GM10266 (cell line): ENCODE measurements around the gene POU3F1.

Experiments
- DNase-seq: peaks from one replicate; pipeline ENCODE4 v3.0.0; 2012; ENCODE audit errors: extremely low spot score
- TF ChIP-seq, protein P1 (sequence below): IDR thresholded peaks from 2 replicates; pipeline ENCODE4 v1.5.1; 2012; ENCODE audit warnings: mild to moderate bottlenecking, low read depth; ENCODE audit not compliant: control insufficient read depth, insufficient read depth; ENCODE audit errors: missing control alignments

POU3F1 gene

DNA sequence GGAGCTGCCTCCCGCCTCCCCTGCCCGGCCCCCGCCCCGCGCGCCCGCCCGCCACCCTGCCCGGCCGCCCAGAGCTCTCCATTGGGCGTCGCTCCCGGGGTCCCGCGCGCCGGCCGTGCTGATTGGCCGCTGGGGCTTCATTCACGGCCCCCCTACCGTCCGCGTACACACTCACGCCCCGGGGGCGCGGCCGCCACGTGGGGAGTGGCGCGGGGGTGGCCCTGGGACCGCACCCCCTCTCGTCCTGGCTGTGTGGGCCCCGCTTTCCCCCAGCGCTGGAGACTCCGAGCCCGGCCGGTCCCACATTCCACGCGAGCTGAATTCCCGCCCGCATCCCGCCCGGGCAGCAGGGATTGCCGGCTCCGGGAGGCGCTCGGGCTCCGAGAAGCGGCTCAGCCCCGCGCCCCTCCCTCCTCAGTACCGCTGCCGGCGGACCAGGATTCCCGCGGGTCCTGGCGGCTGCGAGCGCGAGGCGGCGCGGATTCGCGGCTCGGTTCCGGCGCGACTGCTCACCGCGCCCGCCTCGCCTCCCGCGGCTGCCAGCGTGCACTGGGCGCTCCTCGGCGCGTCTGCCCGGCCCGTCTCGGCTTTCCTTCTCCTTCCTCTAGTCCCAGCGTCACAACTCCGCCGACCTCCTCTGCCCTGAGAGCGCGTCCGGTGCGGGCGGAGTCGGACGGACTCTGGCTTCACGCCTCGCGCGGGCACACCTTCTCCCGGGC is 450 bp upstream of the POU3F1 start:
- peak; percentile 96 for DNase-seq
- TF ChIP-seq, protein P1, sequence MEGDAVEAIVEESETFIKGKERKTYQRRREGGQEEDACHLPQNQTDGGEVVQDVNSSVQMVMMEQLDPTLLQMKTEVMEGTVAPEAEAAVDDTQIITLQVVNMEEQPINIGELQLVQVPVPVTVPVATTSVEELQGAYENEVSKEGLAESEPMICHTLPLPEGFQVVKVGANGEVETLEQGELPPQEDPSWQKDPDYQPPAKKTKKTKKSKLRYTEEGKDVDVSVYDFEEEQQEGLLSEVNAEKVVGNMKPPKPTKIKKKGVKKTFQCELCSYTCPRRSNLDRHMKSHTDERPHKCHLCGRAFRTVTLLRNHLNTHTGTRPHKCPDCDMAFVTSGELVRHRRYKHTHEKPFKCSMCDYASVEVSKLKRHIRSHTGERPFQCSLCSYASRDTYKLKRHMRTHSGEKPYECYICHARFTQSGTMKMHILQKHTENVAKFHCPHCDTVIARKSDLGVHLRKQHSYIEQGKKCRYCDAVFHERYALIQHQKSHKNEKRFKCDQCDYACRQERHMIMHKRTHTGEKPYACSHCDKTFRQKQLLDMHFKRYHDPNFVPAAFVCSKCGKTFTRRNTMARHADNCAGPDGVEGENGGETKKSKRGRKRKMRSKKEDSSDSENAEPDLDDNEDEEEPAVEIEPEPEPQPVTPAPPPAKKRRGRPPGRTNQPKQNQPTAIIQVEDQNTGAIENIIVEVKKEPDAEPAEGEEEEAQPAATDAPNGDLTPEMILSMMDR, result no peak

- TF ChIP-seq, protein P1, result no peak
These were observed 926 bp downstream of the POU3F1 start for GRCh38 chr1:38045401-38046332.

GRCh38 chr1:38044221-38045215 is 2.1 kb downstream of the POU3F1 start:
- TF ChIP-seq, protein P1, result no peak
- no peak for DNase-seq

More at GRCh38 chr1:38045401-38046332, 926 bp downstream of the POU3F1 start:
- DNase-seq, result no peak

GRCh38 chr1:38043036-38043747 is 3.4 kb downstream of the POU3F1 start:
- TF ChIP-seq, protein P1, result no peak
- DNase-seq, result no peak

GRCh38 chr1:38041936-38042834 is 4.4 kb downstream of the POU3F1 start:
- TF ChIP-seq, protein P1, result no peak
- DNase-seq, result no peak
